Epithelial cell of proximal tubule (primary cell): ENCODE data around the gene CLCNKB. TPM values are rescaled to one million over a fixed set of nuclear protein-coding genes. Genes with fewer than 3 reads are reported as not detected.

Experiments
- DNase-seq: peaks from one replicate; pipeline ENCODE4 v3.0.0-alpha.2; 2011; ENCODE audit warnings: low read depth
- H3K4me3 ChIP-seq: 2 replicates; pipeline ENCODE4 v1.5.1; 2011; ENCODE audit warnings: low read depth, mild to moderate bottlenecking, low read length
- total RNA-seq: library from RNA; depleted of rRNA; stranded (reverse); fragments of >200 nt; gene quantifications from 2 replicates; pipeline ENCODE4 v1.2.3, GENCODE V29; 2015
- TF ChIP-seq, protein P1 (sequence below): conservative IDR thresholded peaks from 2 replicates; pipeline ENCODE4 v1.5.1; 2012; ENCODE audit warnings: low read depth, mild to moderate bottlenecking, low read length

CLCNKB gene
- total RNA-seq, 1 donor from 2014 or later = 0.98 TPM

DNA sequence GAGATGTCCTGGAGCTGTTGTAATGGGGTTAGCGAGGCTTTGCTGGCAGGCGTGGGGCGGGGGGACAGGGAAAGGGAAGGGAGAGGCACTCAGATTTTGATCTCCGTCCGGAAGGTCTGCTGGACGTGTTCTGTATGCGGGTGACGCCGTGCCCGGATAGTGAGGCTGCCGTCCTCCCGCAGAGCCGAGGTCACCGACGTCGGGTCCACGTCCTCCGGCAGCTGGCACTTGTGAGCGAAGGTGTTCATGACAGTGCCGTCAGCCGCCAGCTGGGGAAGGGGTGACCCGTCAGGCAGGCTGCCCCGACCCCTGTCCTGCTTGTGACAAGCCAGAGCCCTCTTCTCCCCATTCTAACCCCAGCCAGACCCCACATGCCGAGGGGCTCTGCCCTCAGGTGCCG is 28.1 kb upstream of the CLCNKB start:
- H3K4me3 ChIP-seq = no peak overlapping the region

DNA sequence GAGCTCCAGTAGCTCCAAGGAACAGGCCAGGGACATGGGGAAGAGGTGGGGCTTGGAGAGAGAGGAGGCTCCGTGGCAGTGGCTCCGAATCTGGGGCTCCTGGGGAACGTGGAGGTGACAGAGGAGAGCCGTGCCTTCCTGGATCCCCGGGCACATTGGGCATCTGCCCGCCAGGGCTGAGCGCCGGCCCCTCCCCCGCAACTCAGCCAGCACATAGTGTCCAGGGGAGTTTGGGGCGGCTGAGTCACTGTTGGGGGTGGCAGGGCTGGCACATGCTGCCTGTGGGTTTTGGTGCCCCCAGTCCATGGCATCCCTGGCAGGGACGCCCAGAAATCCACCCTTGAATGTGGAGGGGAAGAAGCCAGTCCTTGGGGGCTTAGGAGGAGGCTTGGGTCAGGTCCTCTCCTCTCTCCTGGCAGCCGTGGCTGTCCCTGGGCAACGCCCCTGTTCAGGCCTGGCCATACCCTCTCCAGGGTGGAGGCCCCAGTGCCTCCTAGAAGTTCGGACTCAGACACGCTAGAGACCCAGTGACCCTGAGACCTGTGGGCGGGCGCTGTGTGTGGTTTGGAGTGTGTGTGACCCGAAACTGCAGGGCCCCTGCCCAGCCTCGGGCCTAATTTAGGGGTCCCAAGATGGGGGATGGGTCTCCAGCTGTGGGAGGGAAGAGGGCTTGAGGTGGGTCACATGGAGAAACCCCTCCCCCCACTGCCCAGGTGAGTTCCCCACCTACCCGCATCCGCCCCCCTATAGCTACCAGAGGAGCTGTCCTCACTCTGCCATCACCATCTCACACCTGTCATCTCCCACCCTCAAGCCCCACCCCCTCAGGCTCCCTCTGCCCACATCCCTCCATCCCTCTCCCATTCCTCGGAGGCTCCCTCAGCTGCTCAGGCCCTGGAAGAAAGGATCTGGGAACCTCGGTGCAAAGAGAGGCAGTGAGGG is 27.4 kb upstream of the CLCNKB start:
- TF ChIP-seq, protein P1, sequence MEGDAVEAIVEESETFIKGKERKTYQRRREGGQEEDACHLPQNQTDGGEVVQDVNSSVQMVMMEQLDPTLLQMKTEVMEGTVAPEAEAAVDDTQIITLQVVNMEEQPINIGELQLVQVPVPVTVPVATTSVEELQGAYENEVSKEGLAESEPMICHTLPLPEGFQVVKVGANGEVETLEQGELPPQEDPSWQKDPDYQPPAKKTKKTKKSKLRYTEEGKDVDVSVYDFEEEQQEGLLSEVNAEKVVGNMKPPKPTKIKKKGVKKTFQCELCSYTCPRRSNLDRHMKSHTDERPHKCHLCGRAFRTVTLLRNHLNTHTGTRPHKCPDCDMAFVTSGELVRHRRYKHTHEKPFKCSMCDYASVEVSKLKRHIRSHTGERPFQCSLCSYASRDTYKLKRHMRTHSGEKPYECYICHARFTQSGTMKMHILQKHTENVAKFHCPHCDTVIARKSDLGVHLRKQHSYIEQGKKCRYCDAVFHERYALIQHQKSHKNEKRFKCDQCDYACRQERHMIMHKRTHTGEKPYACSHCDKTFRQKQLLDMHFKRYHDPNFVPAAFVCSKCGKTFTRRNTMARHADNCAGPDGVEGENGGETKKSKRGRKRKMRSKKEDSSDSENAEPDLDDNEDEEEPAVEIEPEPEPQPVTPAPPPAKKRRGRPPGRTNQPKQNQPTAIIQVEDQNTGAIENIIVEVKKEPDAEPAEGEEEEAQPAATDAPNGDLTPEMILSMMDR = no peak
- DNase-seq = no peak
- H3K4me3 ChIP-seq = no peak overlapping the region

More for the DNA sequence above, 28.1 kb upstream of the CLCNKB start:
- no peak for DNase-seq
- TF ChIP-seq, protein P1 = no peak

DNA sequence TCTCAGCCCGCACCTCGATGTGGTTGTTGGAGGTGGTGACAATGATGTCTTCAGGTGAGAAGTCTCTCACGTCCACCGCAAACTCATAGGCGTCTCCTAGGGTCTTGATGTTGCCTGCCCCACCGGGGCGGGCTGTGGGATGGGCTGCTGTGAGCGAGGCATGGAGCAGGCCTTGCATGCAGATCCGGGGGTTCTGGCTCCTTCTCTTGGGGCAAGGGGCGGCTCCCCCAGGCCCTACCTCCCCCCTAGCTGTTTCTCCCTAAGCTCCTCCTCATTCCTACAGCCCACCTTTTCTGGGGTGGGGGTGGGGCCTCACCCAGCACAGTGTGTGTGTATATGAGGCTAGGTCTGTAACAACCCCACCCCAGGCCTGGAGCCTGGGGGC is 26.5 kb upstream of the CLCNKB start:
- no peak overlapping the region for H3K4me3 ChIP-seq
- TF ChIP-seq, protein P1 = no peak

DNA sequence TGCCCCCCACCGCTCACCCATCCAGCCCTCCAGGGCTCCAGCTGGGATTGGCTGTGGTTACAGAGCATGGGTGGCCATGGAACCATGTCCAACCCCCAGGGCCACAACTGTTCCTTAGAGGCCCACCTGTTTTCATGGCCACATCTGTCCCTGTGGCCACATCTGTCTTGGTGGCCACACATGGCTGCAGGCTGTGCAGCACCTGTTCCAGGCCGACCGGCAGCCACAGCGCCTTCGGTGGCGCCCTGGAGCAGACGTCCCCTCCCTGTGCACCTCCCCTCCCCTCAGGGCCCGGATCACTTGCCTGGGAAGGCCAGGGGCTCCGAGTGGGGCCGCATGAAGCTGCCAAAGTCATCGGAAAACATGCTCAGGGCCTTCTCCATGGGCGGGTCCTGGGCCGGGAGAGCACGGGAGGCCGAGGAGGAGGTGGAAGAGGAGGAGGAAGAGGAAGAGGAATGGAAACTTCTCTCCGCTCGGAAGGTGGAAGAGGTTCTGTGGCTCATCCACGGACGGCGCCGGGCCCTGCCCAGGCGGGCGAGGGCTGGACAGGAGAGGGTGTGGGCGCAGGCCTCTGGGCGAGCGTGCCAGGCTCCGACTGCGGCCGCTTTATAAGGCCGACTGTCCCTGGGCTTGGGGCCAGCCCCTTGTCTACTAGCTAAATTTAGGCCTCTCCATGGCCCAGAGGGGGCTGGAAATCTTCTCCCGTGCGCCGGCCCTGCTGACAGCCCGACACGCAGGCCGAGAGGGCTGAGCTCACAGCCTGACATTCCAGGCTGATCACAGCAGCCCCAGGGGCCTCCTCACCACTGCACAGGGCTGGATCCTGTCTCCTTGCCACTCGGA is 25.9 kb upstream of the CLCNKB start, which contains the start of gene HSPB7:
HSPB7 (minus strand) TSS at position 583 of the 843 bp plus-strand sequence; CDS start at position 503, 80 bp downstream.
- TF ChIP-seq, protein P1 = no peak
- no peak for DNase-seq
- H3K4me3 ChIP-seq = no peak within 1 kb of the TSS

More for the DNA sequence above, 26.5 kb upstream of the CLCNKB start:
- no peak for DNase-seq

DNA sequence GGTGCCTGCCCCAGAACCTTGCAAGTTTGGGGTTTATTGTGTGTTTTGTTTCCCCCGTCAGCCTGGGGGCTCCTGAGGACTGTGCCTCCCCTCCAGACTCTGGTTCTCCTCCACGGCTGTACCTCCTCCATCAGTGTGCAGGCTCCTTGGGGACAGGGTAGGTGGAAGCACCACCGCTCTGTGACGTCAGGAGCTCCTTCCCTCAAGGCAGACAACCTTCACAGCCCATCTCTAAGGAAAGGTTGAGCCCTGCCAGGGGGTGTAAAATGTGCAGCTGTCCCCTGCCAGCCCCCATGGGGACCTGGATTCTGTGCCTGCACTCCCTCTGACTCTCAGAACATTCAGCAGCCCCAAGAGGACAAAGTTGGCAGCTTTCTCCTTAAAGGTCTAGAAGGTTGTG is 25.3 kb upstream of the CLCNKB start:
- DNase-seq = no peak
- TF ChIP-seq, protein P1 = no peak
- H3K4me3 ChIP-seq = no peak overlapping the region

DNA sequence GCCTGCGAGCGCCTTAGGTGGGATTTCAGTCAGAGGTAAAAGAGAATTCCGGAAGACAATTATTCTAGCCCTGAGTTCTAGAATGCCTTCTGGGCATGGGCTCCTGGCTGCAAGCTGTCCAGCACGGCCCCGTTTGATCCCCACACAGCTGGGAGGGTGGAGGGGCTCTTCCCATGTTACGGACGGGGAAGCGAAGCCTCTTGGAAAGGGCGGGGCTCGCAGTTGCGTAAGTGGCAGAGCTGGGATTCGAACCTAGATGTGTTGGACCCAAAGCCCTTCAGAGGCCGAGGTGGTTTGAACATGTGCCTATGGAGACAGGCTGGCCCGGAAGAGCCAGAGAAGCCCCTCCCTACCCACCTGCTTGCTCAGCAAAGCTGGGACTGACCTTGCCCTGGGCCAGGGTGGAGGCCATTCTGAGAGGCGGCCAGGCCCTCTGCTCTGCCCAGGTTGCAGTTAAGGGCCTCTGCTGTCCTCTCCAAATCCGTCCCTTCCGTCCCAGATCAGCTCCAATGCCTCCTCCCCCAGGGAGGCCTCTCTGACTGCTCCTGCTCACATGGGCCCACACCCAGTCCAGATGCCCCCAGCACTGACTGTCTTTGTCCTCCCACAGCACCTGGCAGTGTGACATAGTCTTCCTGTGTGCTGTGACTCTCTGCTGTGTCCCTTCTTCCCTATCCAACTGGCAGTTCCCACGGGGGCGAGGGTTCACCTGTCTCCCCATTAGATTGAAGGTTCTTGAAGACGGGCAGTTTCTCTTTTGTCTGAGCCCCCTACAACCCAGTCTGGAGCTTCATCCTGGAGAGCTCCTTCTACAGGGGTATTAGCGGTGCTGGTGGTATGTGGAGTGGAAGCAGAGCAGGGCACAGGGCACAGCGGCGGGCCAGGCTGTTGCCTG is 24.6 kb upstream of the CLCNKB start:
- no peak overlapping the region for H3K4me3 ChIP-seq
- no peak for DNase-seq
- TF ChIP-seq, protein P1 = no peak
